Glomerular visceral epithelial cell (primary cell): Measurements from ENCODE around the gene DPF3.

Experiments
- DNase-seq: peaks from one replicate; pipeline ENCODE4 v3.0.0-alpha.2; 2016; ENCODE audit errors: extremely low spot score

DPF3 gene

GRCh38 chr14:72742838-72743195, 151.1 kb downstream of the DPF3 start:
- no peak for DNase-seq

GRCh38 chr14:72742118-72742837, 151.6 kb downstream of the DPF3 start:
- no peak for DNase-seq

- DNase-seq = no peak
Measured at GRCh38 chr14:72741826-72742117, 152.1 kb downstream of the DPF3 start.

- no peak for DNase-seq
Measured at GRCh38 chr14:72740966-72741825, 152.7 kb downstream of the DPF3 start.

- DNase-seq = no peak
Measured at GRCh38 chr14:72740504-72740961, 153.4 kb downstream of the DPF3 start.

GRCh38 chr14:72739446-72740405, 154.2 kb downstream of the DPF3 start:
- DNase-seq = no peak

- no peak for DNase-seq
Measured at GRCh38 chr14:72738161-72738611, 155.7 kb downstream of the DPF3 start.

GRCh38 chr14:72737560-72737943, 156.3 kb downstream of the DPF3 start:
- DNase-seq = no peak

- DNase-seq = no peak
Measured at GRCh38 chr14:72736786-72737559, 156.9 kb downstream of the DPF3 start.

GRCh38 chr14:72736308-72736707, 157.6 kb downstream of the DPF3 start:
- DNase-seq = peak; percentile 12

GRCh38 chr14:72732022-72732780, 161.7 kb downstream of the DPF3 start:
- no peak for DNase-seq

GRCh38 chr14:72731252-72732020, 162.5 kb downstream of the DPF3 start:
- DNase-seq = no peak

- DNase-seq = no peak
Measured at GRCh38 chr14:72730468-72730867, 163.4 kb downstream of the DPF3 start.

GRCh38 chr14:72726444-72726843, 167.5 kb downstream of the DPF3 start:
- no peak for DNase-seq

- no peak for DNase-seq
Measured at GRCh38 chr14:72723858-72724530, 169.9 kb downstream of the DPF3 start.

- no peak for DNase-seq
Measured at GRCh38 chr14:72722201-72722785, 171.6 kb downstream of the DPF3 start.

GRCh38 chr14:72721083-72721482, 172.8 kb downstream of the DPF3 start:
- DNase-seq = no peak

- DNase-seq = no peak
Measured at GRCh38 chr14:72717220-72717619, 176.7 kb downstream of the DPF3 start.

- DNase-seq = no peak
Measured at GRCh38 chr14:72716476-72716875, 177.4 kb downstream of the DPF3 start.
